HG02610 (cell line): ENCODE data around the gene CLEC4M.

Source experiments
- ATAC-seq: cut with Tn5 transposase; IDR thresholded peaks from one replicate; pipeline ENCODE4 v1.9.1; 2021; ENCODE audit warnings: mild to moderate bottlenecking, moderate library complexity; ENCODE audit not compliant: unreplicated experiment

CLEC4M gene, protein sequence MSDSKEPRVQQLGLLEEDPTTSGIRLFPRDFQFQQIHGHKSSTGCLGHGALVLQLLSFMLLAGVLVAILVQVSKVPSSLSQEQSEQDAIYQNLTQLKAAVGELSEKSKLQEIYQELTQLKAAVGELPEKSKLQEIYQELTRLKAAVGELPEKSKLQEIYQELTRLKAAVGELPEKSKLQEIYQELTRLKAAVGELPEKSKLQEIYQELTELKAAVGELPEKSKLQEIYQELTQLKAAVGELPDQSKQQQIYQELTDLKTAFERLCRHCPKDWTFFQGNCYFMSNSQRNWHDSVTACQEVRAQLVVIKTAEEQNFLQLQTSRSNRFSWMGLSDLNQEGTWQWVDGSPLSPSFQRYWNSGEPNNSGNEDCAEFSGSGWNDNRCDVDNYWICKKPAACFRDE

GRCh38 chr19:7762719-7763293, at the start of gene CLEC4M:
TSS of gene CLEC4M (plus strand) at chr19:7763243. CDS start at chr19:7763267, 24 bp downstream.
- ATAC-seq = no peak

DNA sequence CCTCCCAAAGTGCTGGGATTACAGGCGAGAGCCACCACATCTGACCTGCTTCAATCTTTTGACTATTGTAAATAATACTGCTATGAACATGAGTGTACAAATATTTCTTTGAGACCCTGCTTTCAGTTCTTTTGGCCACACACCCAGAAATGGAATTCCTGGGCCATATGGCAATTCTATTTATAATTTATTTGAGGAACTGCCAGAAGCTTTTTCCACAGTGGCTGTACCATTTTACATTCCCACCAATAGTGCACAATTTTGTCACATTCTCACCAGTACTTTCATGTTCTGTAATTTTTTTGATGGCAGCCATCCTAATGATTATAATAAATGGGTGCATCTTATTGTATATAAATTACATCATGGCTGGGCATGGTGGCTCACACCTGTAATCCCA, 47.4 kb upstream of the CLEC4M start:
- no peak for ATAC-seq

DNA sequence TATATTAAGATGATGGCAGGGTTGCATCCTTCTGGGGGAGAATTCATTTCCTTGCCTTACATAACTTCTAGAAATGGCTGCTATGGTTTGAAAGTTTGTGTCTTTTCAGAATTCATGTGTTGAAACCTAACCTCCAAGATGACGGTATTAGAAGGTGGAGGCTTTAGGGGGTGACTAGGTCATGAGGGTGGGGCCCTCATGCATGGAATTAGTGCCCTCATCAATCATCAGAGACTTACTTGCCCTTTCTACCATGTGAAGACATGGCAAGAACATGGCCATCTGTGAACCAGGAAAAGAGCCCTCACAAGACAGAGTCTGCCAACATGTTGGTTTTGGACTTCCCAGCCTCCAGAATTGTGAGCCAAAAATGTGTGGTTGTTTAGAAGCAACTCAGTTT, 46.3 kb upstream of the CLEC4M start:
- ATAC-seq = no peak

DNA sequence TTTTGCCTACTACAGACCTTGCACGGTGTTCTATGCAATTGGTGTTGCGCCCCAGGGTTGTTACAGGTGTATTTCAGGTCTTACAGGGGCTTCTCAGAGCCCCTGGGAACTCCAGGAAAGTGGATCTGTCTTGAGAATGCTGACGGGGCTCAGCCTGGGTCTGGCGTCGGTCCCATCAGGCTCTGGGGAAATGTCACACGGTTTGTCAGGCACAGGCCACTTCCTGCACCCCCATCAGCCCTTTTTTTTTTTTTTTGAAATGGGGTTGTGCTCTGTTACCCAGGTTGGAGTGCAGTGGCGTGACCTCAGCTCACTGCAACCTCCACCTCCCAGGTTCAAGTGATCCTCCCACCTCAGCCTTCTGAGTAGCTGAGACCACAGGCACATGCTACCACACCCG, 44.4 kb upstream of the CLEC4M start:
- ATAC-seq = no peak

DNA sequence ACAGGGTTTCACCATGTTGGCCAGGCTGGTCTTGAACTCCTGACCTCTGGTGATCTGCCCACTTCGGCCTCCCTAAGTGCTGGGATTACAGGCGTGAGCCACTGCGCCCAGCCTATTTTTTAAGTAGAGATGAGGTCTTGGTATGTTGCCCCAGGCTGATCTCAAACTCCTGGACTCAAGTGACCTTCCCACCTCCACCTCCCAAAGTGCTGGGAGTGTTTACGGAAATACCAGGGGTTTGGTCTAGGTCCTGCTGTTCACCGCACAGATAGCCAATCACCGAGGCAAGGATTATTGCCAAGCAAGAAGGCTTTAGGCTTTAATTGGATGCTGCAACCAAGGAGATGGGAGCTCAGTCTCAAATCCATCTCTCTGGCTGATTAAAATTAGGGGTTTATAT, 42.7 kb upstream of the CLEC4M start:
- no peak for ATAC-seq

- ATAC-seq = no peak
Measured at GRCh38 chr19:7722231-7722651, 40.8 kb upstream of the CLEC4M start.

GRCh38 chr19:7725791-7726190, 37.3 kb upstream of the CLEC4M start:
- no peak for ATAC-seq

DNA sequence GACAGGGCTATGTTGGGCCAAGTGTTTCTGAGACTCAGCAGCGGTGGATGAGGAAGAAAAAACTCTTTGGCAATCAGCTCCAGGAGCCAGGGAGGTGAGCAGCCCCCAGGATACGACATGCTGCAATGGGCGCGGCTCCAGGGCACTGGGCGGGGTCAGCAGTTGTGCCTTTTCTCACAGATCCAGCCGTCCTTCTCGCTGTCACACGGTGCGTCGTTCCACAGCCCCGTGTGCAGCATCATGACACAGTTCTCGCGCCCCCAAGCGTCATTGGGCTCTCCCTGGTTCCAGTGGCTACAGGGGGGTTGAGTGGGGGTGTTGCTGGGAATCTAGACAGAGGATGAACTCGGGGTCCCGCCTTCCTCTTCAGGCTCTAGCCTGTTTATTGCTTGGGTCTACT, 33.8 kb upstream of the CLEC4M start:
- ATAC-seq = no peak

DNA sequence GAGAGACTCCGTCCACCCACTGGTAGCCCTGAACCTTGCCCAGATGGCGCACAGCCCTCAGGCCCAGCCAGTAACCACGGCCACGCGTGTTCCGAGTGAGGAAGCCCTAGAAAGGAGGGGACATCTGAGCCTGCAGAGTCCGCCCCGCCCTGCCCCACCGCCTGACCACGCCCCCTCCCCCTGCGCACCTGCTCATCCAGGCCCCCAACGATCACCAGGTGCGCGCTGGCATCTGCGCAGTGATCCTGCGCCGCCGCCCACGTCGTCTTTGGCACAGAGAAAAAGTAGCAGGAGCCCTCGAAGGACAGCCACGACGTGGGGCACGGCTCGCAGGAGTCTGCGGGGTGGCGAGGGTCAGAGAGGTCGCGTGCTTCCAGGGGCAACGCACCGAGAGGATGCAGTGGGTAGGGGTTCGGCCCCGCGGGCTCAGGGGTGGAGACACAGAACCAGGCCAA, 33.2 kb upstream of the CLEC4M start:
- ATAC-seq = no peak

- no peak for ATAC-seq
Measured at GRCh38 chr19:7730286-7731217, 32.5 kb upstream of the CLEC4M start.

GRCh38 chr19:7731218-7731595, 31.8 kb upstream of the CLEC4M start:
- no peak for ATAC-seq

- ATAC-seq = no peak
Measured at GRCh38 chr19:7731615-7732014, 31.4 kb upstream of the CLEC4M start.

DNA sequence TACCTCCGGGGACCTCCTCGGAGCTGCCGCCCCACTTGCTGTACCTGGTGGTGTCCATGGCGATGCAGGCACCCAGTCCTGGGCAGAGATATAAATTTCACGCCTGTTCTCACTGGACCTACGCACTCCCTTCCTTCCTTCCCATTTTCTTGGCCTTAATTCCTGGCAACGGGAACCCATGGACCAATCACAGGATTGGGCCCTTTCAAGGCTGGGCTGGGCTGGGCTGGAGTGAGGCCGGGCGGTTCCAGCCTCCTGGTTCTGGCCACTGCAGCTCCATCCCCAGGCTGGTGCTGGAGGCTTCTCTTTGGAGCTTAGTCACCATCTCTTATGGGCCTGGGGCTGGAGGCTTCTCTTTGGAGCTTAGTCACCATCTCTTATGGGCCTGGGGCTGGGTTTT, 31.0 kb upstream of the CLEC4M start, which contains the start of gene CLEC4G:
Gene CLEC4G, minus strand, starts transcription at position 66 of the 400 bp plus-strand sequence. Its CDS starts 8 bp downstream, at position 58.
- ATAC-seq = no peak

DNA sequence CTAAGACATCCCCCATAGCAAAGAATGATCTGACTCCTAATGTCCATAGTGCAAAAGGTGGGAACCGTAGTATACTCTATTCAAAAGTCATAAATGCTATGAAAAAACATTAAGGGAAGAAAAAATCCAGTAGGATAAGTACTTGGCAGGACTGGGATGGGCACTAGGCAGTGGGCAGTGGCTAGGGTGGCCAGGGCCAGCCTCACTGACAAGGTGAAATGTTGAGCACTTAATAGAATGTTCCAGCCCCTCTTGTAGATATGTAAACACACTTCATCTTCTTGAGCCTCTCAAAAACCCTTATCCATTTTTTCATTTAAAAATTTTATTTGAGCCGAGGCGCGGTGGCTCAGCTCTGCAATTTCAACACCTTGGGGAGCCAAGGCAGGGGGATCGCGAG, 29.7 kb upstream of the CLEC4M start:
- no peak for ATAC-seq

DNA sequence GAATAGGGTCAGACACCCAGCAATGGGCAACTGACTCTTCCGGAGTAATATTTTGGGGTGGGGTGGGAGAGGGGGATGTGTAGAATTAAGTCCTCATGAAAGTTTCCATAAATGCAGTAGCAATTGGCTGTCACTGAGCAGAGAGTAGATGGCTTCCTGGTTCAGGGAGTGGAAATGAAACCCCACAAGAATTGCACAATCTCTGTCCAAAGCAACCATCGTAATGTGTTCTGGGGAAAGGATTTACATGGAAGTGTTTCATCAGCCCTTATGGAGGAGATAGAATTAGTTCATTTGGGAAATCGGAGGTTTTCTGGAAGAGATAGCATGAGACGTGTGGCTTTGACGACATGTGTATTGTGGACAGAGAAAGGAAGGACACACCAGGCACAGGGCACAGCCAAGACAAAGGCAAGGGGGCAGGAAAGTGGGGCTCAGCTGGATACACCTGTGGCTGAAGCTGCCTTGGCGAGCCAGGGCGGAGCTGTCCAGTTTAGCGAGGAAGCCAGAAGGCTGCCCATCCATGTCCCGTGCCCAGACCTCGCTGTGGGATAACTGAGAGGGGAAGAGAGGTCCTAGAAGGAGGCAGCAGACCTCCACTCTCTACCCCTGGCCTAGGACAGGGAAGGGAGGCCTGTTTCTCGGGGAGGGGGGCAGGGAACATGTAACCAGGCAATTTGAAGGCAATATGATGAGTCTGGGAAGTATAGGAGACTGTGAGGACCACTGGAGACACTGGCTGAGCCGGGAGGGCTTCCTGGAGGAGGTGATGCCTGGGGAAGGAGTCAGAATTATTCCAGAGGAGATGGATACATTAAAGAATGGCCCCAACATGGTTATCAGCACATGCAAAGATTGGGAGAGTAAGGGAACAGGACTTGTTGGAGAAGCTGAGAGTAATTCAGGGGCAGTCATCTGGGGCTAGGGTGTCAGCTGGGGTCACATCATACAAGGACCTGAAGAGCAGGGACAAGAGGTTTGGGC, 28.5 kb upstream of the CLEC4M start:
- no peak for ATAC-seq

DNA sequence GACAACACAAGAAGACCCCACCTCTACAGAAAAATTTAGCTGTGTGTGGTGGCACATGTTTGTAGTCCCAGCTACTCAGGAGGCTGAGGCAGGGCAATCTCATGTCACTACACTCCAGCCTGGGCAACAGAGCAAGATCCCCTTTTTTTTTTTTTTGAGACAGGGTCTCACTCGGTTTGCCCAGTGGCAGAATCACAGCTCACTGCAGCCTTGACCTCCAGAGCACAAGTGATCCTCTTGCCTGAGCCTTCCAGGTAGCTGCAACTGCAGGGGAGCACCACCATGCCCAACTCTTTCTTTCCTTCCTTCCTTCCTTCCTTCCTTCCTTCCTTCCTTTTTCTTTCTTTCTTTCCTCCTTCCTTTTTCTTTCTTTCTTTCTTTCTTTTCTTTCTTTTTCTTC, 26.9 kb upstream of the CLEC4M start:
- ATAC-seq = no peak

DNA sequence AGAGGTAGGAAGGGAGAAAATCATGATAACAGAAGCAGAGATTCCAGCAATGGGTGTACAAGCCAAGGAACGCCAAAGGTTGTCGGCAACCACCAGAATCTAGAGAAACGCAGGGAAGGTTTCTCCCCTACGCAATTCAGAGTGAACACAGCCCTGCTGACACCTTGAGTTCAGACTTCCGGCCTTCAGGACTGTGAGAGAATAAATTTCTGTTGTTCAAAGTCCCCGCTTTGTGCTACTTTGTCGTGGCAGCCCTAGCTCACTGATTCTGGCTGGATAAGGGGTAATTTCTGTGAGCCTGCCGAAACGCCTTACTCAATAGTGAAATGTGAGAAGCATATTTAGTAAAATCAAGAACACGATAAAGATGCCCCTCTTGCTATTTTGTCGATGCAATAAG, 25.8 kb upstream of the CLEC4M start:
- ATAC-seq = no peak

DNA sequence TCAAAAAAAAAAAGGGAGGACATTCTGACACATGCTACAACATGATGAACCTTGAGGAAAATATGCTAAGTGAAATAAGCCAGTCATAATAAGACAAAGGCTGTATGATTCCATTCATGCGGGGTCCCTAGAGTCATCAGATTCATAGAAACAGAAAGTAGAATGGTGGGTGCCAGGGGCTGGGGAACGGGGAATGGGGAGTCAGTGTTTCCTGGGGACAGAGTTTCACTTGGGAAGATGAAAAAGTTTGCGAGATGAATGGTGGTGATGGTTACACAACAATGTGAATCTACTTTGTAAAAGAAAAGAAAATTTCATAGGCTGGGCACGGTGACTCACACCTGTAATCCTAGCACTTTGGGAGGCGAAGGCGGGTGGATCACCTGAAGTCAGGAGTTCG, 25.0 kb upstream of the CLEC4M start:
- ATAC-seq = no peak

- ATAC-seq = no peak
Measured at GRCh38 chr19:7739211-7739755, 23.8 kb upstream of the CLEC4M start.
